Measurements from ENCODE around the gene SMPD3. TPM values are rescaled to one million over a fixed set of nuclear protein-coding genes. Genes with fewer than 3 reads are reported as not detected.

SMPD3 gene
- total RNA-seq, 4 donors from 2014 or later = 2.3 TPM; not detected in 3

- TF ChIP-seq CTCF (IDR thresholded peaks at IDR 0.05 in 4 of 5, conservative IDR thresholded peaks at IDR 0.05 in 1 of 5) (no peak), POLR2A (IDR thresholded peaks at IDR 0.05) (no peak)
Measured at GRCh38 chr16:68403704-68404103, 44.6 kb downstream of the SMPD3 start.

GRCh38 chr16:68403177-68403576 lies 45.1 kb downstream of the SMPD3 start:
- Histone ChIP-seq H3K9me3 (no peaks in the 10 kb centered on the region), H3K36me3 (no peaks in the 10 kb centered on the region), H3K27me3 (peaks cover 0 to 5% (median 2%) of the 10 kb centered on the region in 3 donors), H3K4me1 (no peaks in the 10 kb centered on the region), H3K27ac (no peak overlapping the region), H3K4me3 (no peak overlapping the region)
- ATAC-seq = no peak
- TF ChIP-seq CTCF (IDR thresholded peaks at IDR 0.05 in 4 of 5, conservative IDR thresholded peaks at IDR 0.05 in 1 of 5) (no peak), POLR2A (IDR thresholded peaks at IDR 0.05) (no peak)
- intact Hi-C loops (cut with DNase I; ENCODE audit: low total_unique reads) (no loop called here), in situ Hi-C loops (cut with MboI; ENCODE audit: low sequenced_read_pairs in 4 of 4) (no loop called here)
- no peak for DNase-seq

More at GRCh38 chr16:68403704-68404103, 44.6 kb downstream of the SMPD3 start:
- in situ Hi-C loops (cut with MboI; ENCODE audit: low sequenced_read_pairs in 4 of 4) (no loop called here), intact Hi-C loops (cut with DNase I; ENCODE audit: low total_unique reads) (no loop called here)
- H3K27ac ChIP-seq = no peak overlapping the region
- H3K9me3 ChIP-seq = no peaks in the 10 kb centered on the region
- DNase-seq (no peak), ATAC-seq (no peak)
- H3K4me1 ChIP-seq = no peaks in the 10 kb centered on the region
- peaks cover 0 to 6% (median 5%) of the 10 kb centered on the region in 3 donors for H3K27me3 ChIP-seq
- H3K36me3 ChIP-seq = no peaks in the 10 kb centered on the region
- no peak overlapping the region for H3K4me3 ChIP-seq

- DNase-seq (no peak), ATAC-seq (no peak)
- no peak for TF ChIP-seq CTCF (IDR thresholded peaks at IDR 0.05 in 4 of 5, conservative IDR thresholded peaks at IDR 0.05 in 1 of 5)
- no peak for TF ChIP-seq POLR2A (IDR thresholded peaks at IDR 0.05)
- H3K27ac ChIP-seq = no peak overlapping the region
- no peaks in the 10 kb centered on the region for H3K4me1 ChIP-seq
- peaks cover 0 to 3% (median 0%) of the 10 kb centered on the region in 3 donors for H3K27me3 ChIP-seq
- in situ Hi-C loops (cut with MboI; ENCODE audit: low sequenced_read_pairs in 4 of 4) (no loop called here), intact Hi-C loops (cut with DNase I; ENCODE audit: low total_unique reads) (no loop called here)
- no peaks in the 10 kb centered on the region for H3K36me3 ChIP-seq
- no peaks in the 10 kb centered on the region for H3K9me3 ChIP-seq
- no peak overlapping the region for H3K4me3 ChIP-seq
Measured at GRCh38 chr16:68402748-68403040, 45.6 kb downstream of the SMPD3 start.

- TF ChIP-seq POLR2A (IDR thresholded peaks at IDR 0.05) (no peak), CTCF (IDR thresholded peaks at IDR 0.05 in 4 of 5, conservative IDR thresholded peaks at IDR 0.05 in 1 of 5) (no peak)
- intact Hi-C loops (cut with DNase I; ENCODE audit: low total_unique reads) = no loop called here
- in situ Hi-C loops (cut with MboI; ENCODE audit: low sequenced_read_pairs in 4 of 4) = no loop called here
Measured at GRCh38 chr16:68401871-68402747, 46.2 kb downstream of the SMPD3 start.

More at GRCh38 chr16:68401871-68402747, 46.2 kb downstream of the SMPD3 start:
- Histone ChIP-seq H3K36me3 (no peaks in the 10 kb centered on the region), H3K9me3 (no peaks in the 10 kb centered on the region), H3K4me1 (no peaks in the 10 kb centered on the region), H3K27me3 (peaks cover 0 to 2% (median 0%) of the 10 kb centered on the region in 3 donors), H3K27ac (no peak overlapping the region), H3K4me3 (no peak overlapping the region)
- DNase-seq = no peak
- no peak for ATAC-seq

Measured in gastrocnemius medialis (tissue), 4 donors.